ENCODE results near the gene PTPRT. TPM values are rescaled to one million over a fixed set of nuclear protein-coding genes. Genes with fewer than 3 reads are reported as not detected.

The PTPRT gene
- total RNA-seq, 1 experiment from 2014 or later, result 0.20 TPM

- in situ Hi-C loops (cut with HindIII; ENCODE audit: low pct_unique_long_range_greater_than_20kb, low sequenced_read_pairs), result no loop called here
- DNase-seq (ENCODE audit: low read depth), result no peak
Observed at GRCh38 chr20:42026599-42026998, 1163.1 kb downstream of the PTPRT start.

- in situ Hi-C loops (cut with HindIII; ENCODE audit: low pct_unique_long_range_greater_than_20kb, low sequenced_read_pairs), result no loop called here
- peak; percentile 23 for DNase-seq (ENCODE audit: low read depth)
Observed at GRCh38 chr20:42024653-42025052, 1165.1 kb downstream of the PTPRT start.
